GM12878 (cell line): ENCODE results near the gene MRPS21. TPM values are rescaled to one million over a fixed set of nuclear protein-coding genes. Genes with fewer than 3 reads are reported as not detected.

Experiments used
- BHLHE40 ChIP-seq, 2 experiments: fragments of 450-650 bp in 1 of 2; IDR thresholded peaks; 2 replicates each; pipeline ENCODE4 v1.6.1; 2011 to 2017; ENCODE audit warnings: low read depth in 2 of 2, borderline replicate concordance in 1 of 2, improper control_type of control experiment in 1 of 2, low read length in 1 of 2, mild to moderate bottlenecking in 1 of 2
- CREB1 ChIP-seq: IDR thresholded peaks from 2 replicates; pipeline ENCODE4 v1.6.1; 2012; ENCODE audit warnings: low read depth, mild to moderate bottlenecking, inconsistent platforms
- EED ChIP-seq: sonication (generic); IDR thresholded peaks from 2 replicates; pipeline ENCODE4 v1.6.1; 2016; ENCODE audit warnings: antibody characterized with exemption, low read depth
- ESRRA ChIP-seq: IDR thresholded peaks from 2 replicates; pipeline ENCODE4 v1.6.1; 2012; ENCODE audit warnings: mild to moderate bottlenecking, low read length, improper control_type of control experiment
- ETV6 ChIP-seq, 2 experiments: fragments of 450-650 bp in 1 of 2; IDR thresholded peaks in 1 of 2; conservative IDR thresholded peaks in 1 of 2; 2 replicates each; pipeline ENCODE4 v1.6.1; 2014; ENCODE audit warnings: antibody characterized with exemption in 1 of 2, borderline replicate concordance in 1 of 2, low read depth in 1 of 2, mild to moderate bottlenecking in 1 of 2, moderate library complexity in 1 of 2
- GATAD2B ChIP-seq: fragments of 450-650 bp; conservative IDR thresholded peaks from 2 replicates; pipeline ENCODE4 v1.6.1; 2017; ENCODE audit warnings: low read depth, mild to moderate bottlenecking, moderate library complexity
- HDAC6 ChIP-seq: fragments of 200-600 bp; sonication (generic); IDR thresholded peaks from one replicate; pipeline ENCODE4 v1.8.0; 2017; ENCODE audit warnings: antibody characterized with exemption; ENCODE audit not compliant: unreplicated experiment
- HDGF ChIP-seq: fragments of 450-650 bp; IDR thresholded peaks from 2 replicates; pipeline ENCODE4 v1.6.1; 2016; ENCODE audit warnings: antibody characterized with exemption
- MEF2A ChIP-seq: IDR thresholded peaks from 2 replicates; pipeline ENCODE4 v1.6.1; 2011; ENCODE audit warnings: low read depth, mild to moderate bottlenecking, low read length, moderate library complexity; ENCODE audit not compliant: insufficient read depth
- MXI1 ChIP-seq: fragments of 150-350 bp; IDR thresholded peaks from 2 replicates; pipeline ENCODE4 v1.6.1; 2011; ENCODE audit warnings: low read depth, mild to moderate bottlenecking, inconsistent platforms, low read length, improper control_type of control experiment
- MYC ChIP-seq: IDR thresholded peaks from 2 replicates; pipeline ENCODE4 v1.6.1; 2011; ENCODE audit warnings: mild to moderate bottlenecking, low read length, moderate library complexity, inconsistent platforms; ENCODE audit not compliant: insufficient read depth, insufficient replicate concordance, insufficient read length, severe bottlenecking
- NRF1 ChIP-seq: conservative IDR thresholded peaks from 2 replicates; pipeline ENCODE4 v1.6.1; 2011; ENCODE audit warnings: mild to moderate bottlenecking, low read depth, low read length, improper control_type of control experiment
- POLR2AphosphoS5 ChIP-seq: IDR thresholded peaks from 2 replicates; pipeline ENCODE4 v1.6.1; 2011; ENCODE audit warnings: mild to moderate bottlenecking, low read length, inconsistent platforms
- RBBP5 ChIP-seq: fragments of 200-600 bp; sonication (generic); conservative IDR thresholded peaks from 2 replicates; pipeline ENCODE4 v1.6.1; 2016
- RELA ChIP-seq: fragments of 450-650 bp; IDR thresholded peaks from 2 replicates; pipeline ENCODE4 v1.8.0; 2014; ENCODE audit warnings: borderline replicate concordance; ENCODE audit not compliant: partially characterized antibody
- SIN3A ChIP-seq: IDR thresholded peaks from 2 replicates; pipeline ENCODE4 v1.6.1; 2012; ENCODE audit warnings: low read depth, low read length, improper control_type of control experiment
- STAT1 ChIP-seq: fragments of 450-650 bp; conservative IDR thresholded peaks from 2 replicates; pipeline ENCODE4 v1.6.1; 2014; ENCODE audit warnings: antibody characterized with exemption, mild to moderate bottlenecking
- TCF3 ChIP-seq: IDR thresholded peaks from 2 replicates; pipeline ENCODE4 v1.6.1; 2012; ENCODE audit warnings: low read depth, mild to moderate bottlenecking, low read length, borderline replicate concordance; ENCODE audit not compliant: insufficient read depth
- ZBTB33 ChIP-seq: fragments of 450-650 bp; IDR thresholded peaks from 2 replicates; pipeline ENCODE4 v1.6.1; 2017; ENCODE audit warnings: mild to moderate bottlenecking
- polyA plus RNA-seq, 11 experiments: library from polyadenylated mRNA; depleted of rRNA in 4 of 11; unstranded in 6 of 11; stranded (reverse) in 5 of 11; fragments of >200 nt; fragmentation: Nextera tagmentation in 4 of 11; fragmentation: Illumina TruSeq in 1 of 11; extraction: Ambion mirVana in 4 of 11; extraction: Trizol in 1 of 11; gene quantifications; 1 replicate in 1 of 11; 2 replicates in 10 of 11; pipeline versions ENCODE4 v1.2.1 to v1.2.3, GENCODE V29; 2011 to 2016; ENCODE audit warnings: inconsistent platforms in 2 of 11, missing spikeins in 2 of 11, low read depth in 1 of 11
- total RNA-seq, 4 experiments: library from RNA; depleted of rRNA in 3 of 4; stranded (reverse); fragments of >200 nt in 3 of 4; fragmentation: Illumina TruSeq in 1 of 4; extraction: Trizol in 1 of 4; gene quantifications; 2 replicates each; pipeline versions ENCODE4 v1.2.1 to v1.2.3, GENCODE V29; 2013 to 2021
- TF ChIP-seq, protein P1 (sequence below): fragments of 450-650 bp; IDR thresholded peaks from 2 replicates; pipeline ENCODE4 v1.6.1; 2018; ENCODE audit warnings: borderline replicate concordance, mild to moderate bottlenecking; ENCODE audit not compliant: partially characterized antibody
- TF ChIP-seq, protein P2 (sequence below): fragments of 450-650 bp; IDR thresholded peaks from 2 replicates; pipeline ENCODE4 v1.6.1; 2017; ENCODE audit warnings: mild to moderate bottlenecking, moderate library complexity

MRPS21 gene
- total and polyA plus RNA-seq, 10 of the 15 experiments (the other 5 are each of a cell fraction or from before 2014, with no cell fraction given) = 69.4 to 275 (median 103) TPM

DNA sequence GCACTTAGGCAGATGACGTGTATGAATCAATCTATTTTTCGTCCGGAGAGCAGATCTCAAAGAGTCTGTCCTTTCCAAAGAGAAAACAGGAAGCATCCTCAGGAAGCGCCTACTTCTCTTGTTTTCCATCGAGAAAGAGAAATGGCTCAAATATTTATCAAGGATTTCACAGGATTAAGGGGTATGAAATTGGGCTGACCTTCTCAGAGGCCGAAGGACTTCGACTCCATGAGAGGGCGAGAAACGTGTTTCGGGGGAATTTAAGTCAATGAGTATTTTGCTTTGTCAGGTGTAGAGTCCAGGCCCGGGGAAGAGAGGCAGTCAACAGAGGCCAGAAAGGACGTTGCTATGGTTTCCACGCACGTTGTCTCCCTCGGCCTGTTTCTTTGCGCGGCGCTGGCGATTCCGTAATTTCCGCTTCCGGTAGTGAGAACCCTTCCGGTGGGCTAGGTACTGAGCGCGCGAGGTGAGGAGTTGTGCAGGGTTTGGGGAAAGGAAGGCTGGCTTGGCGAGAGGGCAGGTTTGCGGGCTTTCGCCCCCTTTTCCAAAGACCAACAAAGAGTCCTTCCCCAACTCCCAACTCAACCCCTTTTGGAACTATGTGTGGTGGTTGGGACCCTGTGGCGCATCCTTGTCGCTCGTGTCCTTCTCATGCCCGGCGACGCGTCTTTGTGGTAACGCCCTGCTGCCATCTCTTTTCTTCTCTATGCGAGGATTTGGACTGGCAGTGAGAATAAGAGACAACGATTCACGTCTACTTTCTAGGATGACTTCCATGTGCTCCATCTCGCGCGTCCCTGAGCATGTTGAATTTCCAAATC lies at the start of gene MRPS21 (continued):
- TF ChIP-seq, protein P1, sequence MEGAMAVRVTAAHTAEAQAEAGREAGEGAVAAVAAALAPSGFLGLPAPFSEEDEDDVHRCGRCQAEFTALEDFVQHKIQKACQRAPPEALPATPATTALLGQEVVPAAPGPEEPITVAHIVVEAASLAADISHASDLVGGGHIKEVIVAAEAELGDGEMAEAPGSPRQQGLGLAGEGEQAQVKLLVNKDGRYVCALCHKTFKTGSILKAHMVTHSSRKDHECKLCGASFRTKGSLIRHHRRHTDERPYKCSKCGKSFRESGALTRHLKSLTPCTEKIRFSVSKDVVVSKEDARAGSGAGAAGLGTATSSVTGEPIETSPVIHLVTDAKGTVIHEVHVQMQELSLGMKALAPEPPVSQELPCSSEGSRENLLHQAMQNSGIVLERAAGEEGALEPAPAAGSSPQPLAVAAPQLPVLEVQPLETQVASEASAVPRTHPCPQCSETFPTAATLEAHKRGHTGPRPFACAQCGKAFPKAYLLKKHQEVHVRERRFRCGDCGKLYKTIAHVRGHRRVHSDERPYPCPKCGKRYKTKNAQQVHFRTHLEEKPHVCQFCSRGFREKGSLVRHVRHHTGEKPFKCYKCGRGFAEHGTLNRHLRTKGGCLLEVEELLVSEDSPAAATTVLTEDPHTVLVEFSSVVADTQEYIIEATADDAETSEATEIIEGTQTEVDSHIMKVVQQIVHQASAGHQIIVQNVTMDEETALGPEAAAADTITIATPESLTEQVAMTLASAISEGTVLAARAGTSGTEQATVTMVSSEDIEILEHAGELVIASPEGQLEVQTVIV = no peak
- TF ChIP-seq CREB1 = peak; percentile 97
- TF ChIP-seq POLR2AphosphoS5 = peak; percentile 98
- no peak; a peak in 1 of 4 replicates for TF ChIP-seq ETV6 (conservative IDR thresholded peaks at IDR 0.05 in 1 of 2, IDR thresholded peaks at IDR 0.05 in 1 of 2; ENCODE audit: borderline replicate concordance in 1 of 2, low read depth in 1 of 2)
- no peak for TF ChIP-seq RBBP5
- no peak for TF ChIP-seq STAT1
- TF ChIP-seq, protein P2, sequence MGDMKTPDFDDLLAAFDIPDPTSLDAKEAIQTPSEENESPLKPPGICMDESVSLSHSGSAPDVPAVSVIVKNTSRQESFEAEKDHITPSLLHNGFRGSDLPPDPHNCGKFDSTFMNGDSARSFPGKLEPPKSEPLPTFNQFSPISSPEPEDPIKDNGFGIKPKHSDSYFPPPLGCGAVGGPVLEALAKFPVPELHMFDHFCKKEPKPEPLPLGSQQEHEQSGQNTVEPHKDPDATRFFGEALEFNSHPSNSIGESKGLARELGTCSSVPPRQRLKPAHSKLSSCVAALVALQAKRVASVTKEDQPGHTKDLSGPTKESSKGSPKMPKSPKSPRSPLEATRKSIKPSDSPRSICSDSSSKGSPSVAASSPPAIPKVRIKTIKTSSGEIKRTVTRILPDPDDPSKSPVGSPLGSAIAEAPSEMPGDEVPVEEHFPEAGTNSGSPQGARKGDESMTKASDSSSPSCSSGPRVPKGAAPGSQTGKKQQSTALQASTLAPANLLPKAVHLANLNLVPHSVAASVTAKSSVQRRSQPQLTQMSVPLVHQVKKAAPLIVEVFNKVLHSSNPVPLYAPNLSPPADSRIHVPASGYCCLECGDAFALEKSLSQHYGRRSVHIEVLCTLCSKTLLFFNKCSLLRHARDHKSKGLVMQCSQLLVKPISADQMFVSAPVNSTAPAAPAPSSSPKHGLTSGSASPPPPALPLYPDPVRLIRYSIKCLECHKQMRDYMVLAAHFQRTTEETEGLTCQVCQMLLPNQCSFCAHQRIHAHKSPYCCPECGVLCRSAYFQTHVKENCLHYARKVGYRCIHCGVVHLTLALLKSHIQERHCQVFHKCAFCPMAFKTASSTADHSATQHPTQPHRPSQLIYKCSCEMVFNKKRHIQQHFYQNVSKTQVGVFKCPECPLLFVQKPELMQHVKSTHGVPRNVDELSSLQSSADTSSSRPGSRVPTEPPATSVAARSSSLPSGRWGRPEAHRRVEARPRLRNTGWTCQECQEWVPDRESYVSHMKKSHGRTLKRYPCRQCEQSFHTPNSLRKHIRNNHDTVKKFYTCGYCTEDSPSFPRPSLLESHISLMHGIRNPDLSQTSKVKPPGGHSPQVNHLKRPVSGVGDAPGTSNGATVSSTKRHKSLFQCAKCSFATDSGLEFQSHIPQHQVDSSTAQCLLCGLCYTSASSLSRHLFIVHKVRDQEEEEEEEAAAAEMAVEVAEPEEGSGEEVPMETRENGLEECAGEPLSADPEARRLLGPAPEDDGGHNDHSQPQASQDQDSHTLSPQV = no peak
- no peak for TF ChIP-seq TCF3
- no peak for TF ChIP-seq HDAC6
- TF ChIP-seq MYC = no peak
- TF ChIP-seq GATAD2B = peak; percentile 37; the same call in 1 of the 2 replicates
- TF ChIP-seq MXI1 = peak; percentile 98
- peak; percentile 84; the same call in 1 of the 2 replicates for TF ChIP-seq SIN3A
- TF ChIP-seq RELA = no peak
- peak in 1 of 2 experiments; percentile 52; a peak in 3 of 4 replicates for TF ChIP-seq BHLHE40 (IDR thresholded peaks at IDR 0.05; ENCODE audit: borderline replicate concordance in 1 of 2, low read depth in 2 of 2, low read length in 1 of 2)
- TF ChIP-seq MEF2A = no peak
- TF ChIP-seq ESRRA = peak; percentile 89
- TF ChIP-seq EED = no peak
- no peak for TF ChIP-seq ZBTB33
- no peak for TF ChIP-seq NRF1
- TF ChIP-seq HDGF = peak; percentile 51; the same call in 1 of the 2 replicates
